Effector memory CD4-positive, alpha-beta T cell (primary cell): ENCODE data around the gene KSR2.
"Not testable (repeated sequence)": the region's sequence is repeated elsewhere in the genome, so short reads cannot be mapped to it uniquely, and the experiment has no call there.

Experiments used
- DNase-seq, 3 donors: peaks; one replicate each; pipeline ENCODE4 v3.0.0-alpha.2; 2020
- H3K27ac ChIP-seq: 2 replicates; pipeline ENCODE4 v1.7.0; 2013; ENCODE audit warnings: mild to moderate bottlenecking, low read length, moderate library complexity; ENCODE audit not compliant: insufficient read depth, poor library complexity, severe bottlenecking
- H3K27me3 ChIP-seq: replicated peaks from 2 replicates; pipeline ENCODE4 v1.7.0; 2013; ENCODE audit warnings: mild to moderate bottlenecking, low read length; ENCODE audit not compliant: insufficient read depth, control insufficient read depth, poor library complexity, severe bottlenecking
- H3K36me3 ChIP-seq: 2 replicates; pipeline ENCODE4 v1.7.0; 2013; ENCODE audit warnings: mild to moderate bottlenecking, low read length, moderate library complexity; ENCODE audit not compliant: control insufficient read depth, insufficient read depth
- H3K4me1 ChIP-seq: 2 replicates; pipeline ENCODE4 v1.7.0; 2013; ENCODE audit warnings: low read length, mild to moderate bottlenecking; ENCODE audit not compliant: control insufficient read depth, insufficient read depth, poor library complexity, severe bottlenecking
- H3K4me3 ChIP-seq: 2 replicates; pipeline ENCODE4 v1.7.0; 2013; ENCODE audit warnings: low read length, low read depth, mild to moderate bottlenecking; ENCODE audit not compliant: insufficient read depth, poor library complexity, severe bottlenecking
- H3K9me3 ChIP-seq: 2 replicates; pipeline ENCODE4 v1.7.0; 2013; ENCODE audit warnings: mild to moderate bottlenecking, low read length, moderate library complexity; ENCODE audit not compliant: control insufficient read depth

Gene KSR2

DNA sequence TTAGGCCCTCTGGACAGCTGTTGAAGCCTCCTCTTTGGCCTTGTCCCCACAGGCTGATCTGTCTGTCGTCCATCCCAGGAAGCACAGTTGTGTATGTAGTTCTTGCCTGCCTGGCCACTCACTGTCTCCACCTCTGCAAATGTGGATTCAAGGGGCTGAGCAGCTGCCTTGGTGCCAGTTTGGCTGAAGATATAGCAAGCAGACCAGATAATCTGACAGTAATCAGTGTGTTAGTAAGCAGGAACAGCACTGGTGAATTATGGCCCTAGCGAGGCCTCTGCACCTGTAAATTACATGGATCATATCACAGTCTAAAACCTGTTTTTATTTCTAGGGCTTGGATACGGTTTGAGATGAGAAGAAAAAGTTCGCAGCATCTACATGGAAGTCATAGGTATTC, 324.8 kb downstream of the KSR2 start:
- Histone ChIP-seq H3K4me3 (no peak overlapping the region), H3K4me1 (no peaks in the 10 kb centered on the region), H3K27me3 (no peaks in the 10 kb centered on the region), H3K9me3 (no peaks in the 10 kb centered on the region), H3K27ac (no peak overlapping the region), H3K36me3 (no peaks in the 10 kb centered on the region)
- no peak for DNase-seq

DNA sequence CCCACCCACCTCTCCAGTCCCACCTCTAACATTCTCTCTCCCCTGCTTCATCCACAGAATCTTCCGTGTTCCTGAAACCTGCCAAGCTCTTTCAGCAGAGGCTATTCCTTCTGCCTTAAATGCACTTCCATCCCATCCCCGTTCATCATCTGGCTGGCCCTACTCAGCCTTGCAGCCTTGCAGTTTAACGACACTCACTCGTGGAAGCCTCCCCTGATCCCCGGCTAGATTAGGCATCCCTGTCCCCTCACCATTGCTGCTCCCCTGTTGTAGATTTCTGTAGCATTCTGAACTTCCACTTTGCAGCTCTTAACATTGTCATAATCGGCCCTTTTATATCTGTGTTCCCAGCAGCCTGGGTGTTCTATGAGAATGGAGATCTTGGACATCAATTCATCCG, 326.9 kb downstream of the KSR2 start:
- Histone ChIP-seq H3K4me3 (no peak overlapping the region), H3K27me3 (no peaks in the 10 kb centered on the region), H3K9me3 (no peaks in the 10 kb centered on the region), H3K4me1 (no peaks in the 10 kb centered on the region), H3K27ac (no peak overlapping the region), H3K36me3 (no peaks in the 10 kb centered on the region)
- no peak for DNase-seq

DNA sequence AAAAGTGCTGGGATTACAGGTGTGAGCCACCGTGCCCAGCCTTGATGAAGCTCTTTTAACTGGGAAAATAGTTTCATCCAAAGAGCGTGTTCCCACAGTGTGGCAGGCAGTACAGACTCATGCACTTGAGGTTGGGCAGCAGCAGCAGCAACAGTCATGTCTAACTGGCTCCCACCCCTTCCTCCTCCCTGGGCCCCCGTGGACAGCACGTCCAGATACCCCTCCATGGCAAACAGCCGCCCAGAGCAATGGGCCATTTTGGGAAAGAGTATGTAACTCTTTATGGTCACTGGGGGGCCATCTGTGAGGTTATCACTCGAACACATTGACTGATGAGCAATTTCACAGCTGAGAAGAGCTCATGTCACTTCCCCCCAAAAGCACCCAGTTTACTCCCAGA, 328.3 kb downstream of the KSR2 start:
- Histone ChIP-seq H3K4me1 (no peaks in the 10 kb centered on the region), H3K9me3 (no peaks in the 10 kb centered on the region), H3K36me3 (no peaks in the 10 kb centered on the region), H3K27me3 (no peaks in the 10 kb centered on the region), H3K4me3 (no peak overlapping the region), H3K27ac (no peak overlapping the region)
- DNase-seq: no peak

DNA sequence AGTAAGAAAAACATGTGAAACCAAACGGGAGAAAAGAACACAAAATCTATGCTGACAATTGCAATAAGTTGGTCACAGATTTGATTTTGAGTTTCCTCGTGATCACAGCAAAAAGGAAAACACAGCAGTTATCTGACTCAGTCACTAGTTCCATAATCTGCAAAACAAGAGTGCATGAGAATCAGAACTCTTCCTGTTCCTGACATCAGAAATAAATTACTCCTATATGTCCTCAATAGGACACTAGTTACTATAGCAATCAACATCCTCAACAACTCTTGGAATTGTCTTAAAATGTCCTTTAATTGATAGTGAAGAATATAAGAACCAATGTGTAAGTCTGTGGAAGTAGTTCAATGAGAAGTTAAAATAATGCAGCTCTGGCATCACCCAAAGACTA, 339.3 kb downstream of the KSR2 start:
- Histone ChIP-seq H3K4me1 (no peaks in the 10 kb centered on the region), H3K4me3 (no peak overlapping the region), H3K27ac (no peak overlapping the region), H3K9me3 (no peaks in the 10 kb centered on the region), H3K27me3 (no peaks in the 10 kb centered on the region), H3K36me3 (no peaks in the 10 kb centered on the region)
- DNase-seq: no peak

DNA sequence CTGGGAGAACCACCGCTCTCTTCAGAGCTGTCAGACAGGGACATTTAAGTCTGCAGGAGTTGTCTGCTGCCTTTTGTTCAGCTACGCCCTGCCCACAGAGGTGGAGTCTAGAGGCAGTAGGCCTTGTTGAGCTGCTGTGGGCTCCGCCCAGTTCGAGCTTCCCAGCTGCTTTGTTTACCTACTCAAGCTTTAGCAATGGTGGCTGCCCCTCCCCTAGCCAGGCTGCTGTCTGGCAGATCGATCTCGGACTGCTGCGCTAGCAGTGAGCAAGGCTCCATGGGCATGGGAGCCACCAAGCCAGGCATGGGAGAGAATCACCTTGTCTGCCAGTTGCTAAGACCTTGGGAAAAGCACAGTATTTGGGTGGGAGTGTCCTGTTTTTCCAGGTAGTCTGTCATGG, 340.1 kb downstream of the KSR2 start:
- H3K27ac ChIP-seq, DNase-seq, H3K4me1 ChIP-seq, H3K36me3 ChIP-seq, H3K27me3 ChIP-seq, H3K9me3 ChIP-seq, H3K4me3 ChIP-seq: not testable (repeated sequence)

DNA sequence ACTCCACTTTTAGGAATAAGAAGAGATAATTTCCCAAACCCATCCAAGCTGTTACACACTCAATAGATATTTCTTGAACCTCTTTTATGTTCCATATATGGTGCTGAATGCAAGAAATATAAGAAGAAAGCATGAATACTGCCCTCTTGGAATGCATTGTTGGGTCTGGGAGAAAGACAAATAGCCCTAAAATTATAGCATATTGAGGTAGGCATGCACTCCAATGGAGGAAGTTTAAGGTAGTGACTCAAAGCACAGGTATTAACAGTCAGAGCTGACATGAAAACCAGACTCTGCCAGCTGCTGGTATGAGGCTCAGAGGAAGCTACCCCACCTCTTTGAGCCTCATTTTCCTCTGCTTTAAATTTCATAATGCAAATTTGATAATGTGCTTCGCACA, 346.0 kb downstream of the KSR2 start:
- Histone ChIP-seq H3K9me3 (no peaks in the 10 kb centered on the region), H3K4me3 (no peak overlapping the region), H3K27ac (no peak overlapping the region), H3K27me3 (no peaks in the 10 kb centered on the region), H3K36me3 (no peaks in the 10 kb centered on the region), H3K4me1 (no peaks in the 10 kb centered on the region)
- no peak for DNase-seq

DNA sequence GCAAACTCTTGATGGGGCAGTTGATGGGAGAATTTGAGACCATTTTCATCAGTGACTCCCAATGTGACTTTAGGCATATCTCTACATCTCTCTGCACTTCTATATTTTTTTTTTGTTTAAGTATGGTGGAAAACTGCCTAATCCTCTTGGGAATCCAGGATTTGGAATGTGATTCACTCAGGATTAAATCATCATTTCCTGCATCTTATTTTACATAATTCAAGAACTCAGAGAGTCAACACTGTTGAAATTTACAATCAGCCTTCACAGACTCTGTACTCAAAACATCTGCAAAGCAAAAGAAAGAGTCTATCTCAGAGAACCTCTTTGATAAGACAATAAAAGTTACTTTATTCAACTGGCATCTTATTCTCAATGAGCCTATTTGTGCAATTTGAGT, 346.7 kb downstream of the KSR2 start:
- Histone ChIP-seq H3K27me3 (no peaks in the 10 kb centered on the region), H3K9me3 (no peaks in the 10 kb centered on the region), H3K4me1 (no peaks in the 10 kb centered on the region), H3K27ac (no peak overlapping the region), H3K4me3 (no peak overlapping the region), H3K36me3 (no peaks in the 10 kb centered on the region)
- no peak for DNase-seq

DNA sequence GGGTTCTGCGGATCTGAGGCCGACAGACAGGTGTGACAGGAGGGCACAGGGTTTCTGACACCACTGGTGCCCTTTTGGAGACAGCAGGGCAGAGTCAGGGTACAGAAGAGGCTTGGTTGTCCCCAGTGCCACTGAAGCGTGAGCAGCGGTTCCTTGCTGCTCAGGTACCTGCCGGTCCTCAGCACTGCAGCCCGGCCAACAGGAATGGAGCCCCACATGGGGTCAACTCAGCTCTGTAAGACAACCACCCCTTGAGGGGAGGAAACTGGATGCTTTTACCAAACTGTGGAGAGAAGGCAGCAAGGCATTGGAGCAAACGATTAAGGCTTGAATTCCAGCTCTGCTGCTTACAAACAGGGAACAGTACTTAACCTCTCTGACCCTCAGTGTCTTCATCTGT, 361.0 kb downstream of the KSR2 start:
- Histone ChIP-seq H3K4me3 (no peak overlapping the region), H3K36me3 (no peaks in the 10 kb centered on the region), H3K27me3 (no peaks in the 10 kb centered on the region), H3K27ac (no peak overlapping the region), H3K9me3 (no peaks in the 10 kb centered on the region), H3K4me1 (no peaks in the 10 kb centered on the region)
- DNase-seq: no peak

DNA sequence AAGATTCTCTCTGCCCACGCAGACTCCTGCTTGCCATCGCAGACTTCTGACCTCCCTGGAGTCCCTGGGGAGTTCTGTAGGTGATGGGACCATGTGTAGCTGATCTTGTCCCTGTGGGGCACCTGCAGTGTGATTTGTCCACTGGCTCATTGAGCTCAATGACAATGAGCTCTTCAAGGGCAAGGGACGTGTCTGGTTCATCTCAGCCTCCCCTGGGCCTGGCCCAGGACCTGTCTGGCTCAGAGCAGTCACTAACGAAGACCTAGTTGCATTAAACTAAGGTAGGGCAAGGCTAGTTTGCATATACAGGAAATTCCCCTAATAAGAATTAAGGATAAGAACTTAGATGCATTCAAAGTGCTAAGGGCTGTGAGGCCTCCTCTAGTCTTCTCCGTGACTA, 361.8 kb downstream of the KSR2 start:
- H3K27ac ChIP-seq: no peak overlapping the region
- H3K4me1 ChIP-seq: no peaks in the 10 kb centered on the region
- no peak overlapping the region for H3K4me3 ChIP-seq
- H3K27me3 ChIP-seq: no peaks in the 10 kb centered on the region
- no peak for DNase-seq
- no peaks in the 10 kb centered on the region for H3K9me3 ChIP-seq
- H3K36me3 ChIP-seq: no peaks in the 10 kb centered on the region

DNA sequence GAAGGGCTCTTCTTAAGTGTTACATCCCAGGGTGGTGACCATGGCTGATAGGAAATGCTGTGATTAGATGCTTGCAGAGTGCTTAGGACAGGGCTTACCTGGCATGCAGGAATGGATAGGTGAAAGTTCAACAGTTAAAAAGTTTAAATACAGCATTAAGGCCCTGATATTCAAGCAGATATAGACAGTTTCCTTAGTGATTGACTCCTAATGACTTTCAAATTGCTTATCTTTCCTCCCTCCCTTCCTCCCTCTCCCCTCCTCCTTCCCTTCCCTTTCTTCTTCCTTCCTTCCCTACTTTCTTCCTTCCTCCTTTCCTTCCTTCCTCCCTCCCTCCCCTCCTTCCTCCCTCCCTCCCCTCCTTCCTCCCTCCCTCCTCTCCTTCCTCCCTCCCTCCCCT, 362.8 kb downstream of the KSR2 start:
- no peaks in the 10 kb centered on the region for H3K27me3 ChIP-seq

More for the DNA sequence above, 362.8 kb downstream of the KSR2 start:
- Histone ChIP-seq H3K27ac (no peak overlapping the region), H3K4me1 (no peaks in the 10 kb centered on the region), H3K36me3 (no peaks in the 10 kb centered on the region), H3K9me3 (no peaks in the 10 kb centered on the region), H3K4me3 (no peak overlapping the region)
- DNase-seq: no peak
